ENCODE results near the gene DDOST. TPM values are rescaled to one million over a fixed set of nuclear protein-coding genes. Genes with fewer than 3 reads are reported as not detected.

Gene DDOST
- total RNA-seq, 4 donors from 2014 or later = 86.4 to 126 (median 103) TPM

DNA sequence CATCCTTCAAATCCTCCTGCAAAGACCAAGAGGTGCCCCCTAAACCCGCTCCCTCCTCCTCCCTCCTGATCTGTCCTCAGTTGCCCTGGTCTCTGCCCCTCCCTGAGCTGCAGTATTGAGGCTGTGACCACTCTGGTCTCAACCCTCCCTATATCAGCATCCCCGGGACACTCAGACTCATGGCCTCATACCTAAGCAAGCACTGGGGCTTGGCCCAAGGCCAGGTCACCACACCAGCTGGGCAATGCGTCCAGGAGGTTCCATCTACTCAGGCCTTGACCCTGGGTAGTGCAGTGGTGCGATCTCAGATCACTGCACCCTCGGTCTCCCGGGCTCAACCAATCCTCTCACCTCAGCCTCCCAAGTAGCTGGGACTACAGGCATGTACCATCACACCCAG, 46.9 kb upstream of the DDOST start:
- intact Hi-C loops (cut with DNase I) = no loop called here
- Histone ChIP-seq H3K4me3 (no peak overlapping the region), H3K4me1 (no peaks in the 10 kb centered on the region), H3K27me3 (peaks cover 0 to 32% (median 0%) of the 10 kb centered on the region in 4 donors), H3K36me3 (no peaks in the 10 kb centered on the region), H3K9me3 (no peaks in the 10 kb centered on the region), H3K27ac (replicated peaks in 1 of 4) (no peak overlapping the region)
- WGBS = 75% methylated on average over 2 of the region's 6 CpGs
- DNase-seq (ENCODE audit: extremely low spot score) = no peak
- TF ChIP-seq, protein P1, sequence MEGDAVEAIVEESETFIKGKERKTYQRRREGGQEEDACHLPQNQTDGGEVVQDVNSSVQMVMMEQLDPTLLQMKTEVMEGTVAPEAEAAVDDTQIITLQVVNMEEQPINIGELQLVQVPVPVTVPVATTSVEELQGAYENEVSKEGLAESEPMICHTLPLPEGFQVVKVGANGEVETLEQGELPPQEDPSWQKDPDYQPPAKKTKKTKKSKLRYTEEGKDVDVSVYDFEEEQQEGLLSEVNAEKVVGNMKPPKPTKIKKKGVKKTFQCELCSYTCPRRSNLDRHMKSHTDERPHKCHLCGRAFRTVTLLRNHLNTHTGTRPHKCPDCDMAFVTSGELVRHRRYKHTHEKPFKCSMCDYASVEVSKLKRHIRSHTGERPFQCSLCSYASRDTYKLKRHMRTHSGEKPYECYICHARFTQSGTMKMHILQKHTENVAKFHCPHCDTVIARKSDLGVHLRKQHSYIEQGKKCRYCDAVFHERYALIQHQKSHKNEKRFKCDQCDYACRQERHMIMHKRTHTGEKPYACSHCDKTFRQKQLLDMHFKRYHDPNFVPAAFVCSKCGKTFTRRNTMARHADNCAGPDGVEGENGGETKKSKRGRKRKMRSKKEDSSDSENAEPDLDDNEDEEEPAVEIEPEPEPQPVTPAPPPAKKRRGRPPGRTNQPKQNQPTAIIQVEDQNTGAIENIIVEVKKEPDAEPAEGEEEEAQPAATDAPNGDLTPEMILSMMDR (IDR thresholded peaks at IDR 0.05) = no peak
- TF ChIP-seq POLR2AphosphoS5 (IDR thresholded peaks at IDR 0.05) = no peak
- TF ChIP-seq POLR2A (IDR thresholded peaks at IDR 0.05; ENCODE audit: low read depth) = no peak
- no peak for TF ChIP-seq EP300 (IDR thresholded peaks at IDR 0.05)

DNA sequence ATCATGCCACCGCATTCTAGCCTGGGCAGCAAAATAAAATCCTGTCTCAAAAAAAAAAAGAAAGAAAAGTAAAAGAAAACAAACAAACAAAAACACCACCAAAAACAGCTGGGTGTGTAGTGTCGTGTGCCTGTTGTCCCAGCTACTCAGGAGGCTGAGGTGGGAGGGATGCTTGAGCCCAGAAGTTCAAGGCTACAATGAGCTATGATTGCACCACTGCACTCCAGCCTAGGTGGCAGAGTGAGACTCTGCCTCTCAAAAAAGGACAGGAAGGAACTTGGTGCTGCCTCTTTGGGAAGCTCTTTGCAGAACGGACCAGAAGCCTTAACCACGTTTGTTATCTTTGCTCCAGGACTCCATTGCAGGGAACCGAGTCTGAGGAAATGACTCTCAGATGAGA, 45.7 kb upstream of the DDOST start:
- H3K4me1 ChIP-seq = no peaks in the 10 kb centered on the region
- intact Hi-C loops (cut with DNase I) = no loop called here
- H3K27ac ChIP-seq (replicated peaks in 1 of 4) = no peak overlapping the region
- 63% methylated on average over 5 of the region's 5 CpGs for WGBS
- H3K27me3 ChIP-seq = peaks cover 0 to 27% (median 0%) of the 10 kb centered on the region in 4 donors
- no peaks in the 10 kb centered on the region for H3K9me3 ChIP-seq
- DNase-seq (ENCODE audit: extremely low spot score) = no peak
- no peaks in the 10 kb centered on the region for H3K36me3 ChIP-seq
- TF ChIP-seq, protein P1 (IDR thresholded peaks at IDR 0.05) = no peak
- TF ChIP-seq POLR2A (IDR thresholded peaks at IDR 0.05; ENCODE audit: low read depth) (no peak), POLR2AphosphoS5 (IDR thresholded peaks at IDR 0.05) (no peak), EP300 (IDR thresholded peaks at IDR 0.05) (no peak)
- H3K4me3 ChIP-seq = no peak overlapping the region

DNA sequence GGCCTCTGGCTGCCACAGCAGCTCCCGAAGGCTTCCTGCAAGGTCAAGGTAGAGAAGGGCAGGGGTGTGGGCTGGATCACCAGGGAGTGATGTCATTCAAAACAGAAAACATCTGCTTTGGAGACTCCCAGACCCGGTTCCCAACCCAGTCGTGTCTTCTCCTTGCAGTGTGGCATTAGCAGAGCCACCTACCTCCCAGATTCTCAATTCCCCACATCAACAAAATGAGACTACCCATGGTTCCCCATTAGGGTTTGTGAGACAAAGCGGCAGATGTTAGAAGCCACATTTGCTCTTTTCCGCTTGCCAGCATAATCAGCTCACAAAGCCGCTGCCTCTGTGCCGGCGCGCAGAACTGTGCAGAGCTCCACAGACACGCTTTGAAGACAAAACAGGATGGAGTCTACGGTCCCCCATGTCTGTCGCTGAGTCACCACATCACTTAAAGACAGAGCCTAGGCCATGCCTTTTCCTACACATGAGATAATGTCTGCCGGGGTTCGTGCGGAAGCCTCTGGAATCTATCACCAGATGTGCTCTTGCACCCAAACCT, 44.1 kb upstream of the DDOST start:
- Histone ChIP-seq H3K4me3 (no peak overlapping the region), H3K36me3 (no peaks in the 10 kb centered on the region), H3K27me3 (peaks cover 0 to 13% (median 0%) of the 10 kb centered on the region in 4 donors), H3K4me1 (no peaks in the 10 kb centered on the region), H3K9me3 (no peaks in the 10 kb centered on the region), H3K27ac (replicated peaks in 1 of 4) (no peak overlapping the region)
- intact Hi-C loops (cut with DNase I) = no loop called here
- TF ChIP-seq, protein P1 (IDR thresholded peaks at IDR 0.05) = no peak
- TF ChIP-seq POLR2AphosphoS5 (IDR thresholded peaks at IDR 0.05) (no peak), POLR2A (IDR thresholded peaks at IDR 0.05; ENCODE audit: low read depth) (no peak), EP300 (IDR thresholded peaks at IDR 0.05) (no peak)
- 88% methylated on average over 15 of the region's 15 CpGs for WGBS
- DNase-seq (ENCODE audit: extremely low spot score) = no peak

DNA sequence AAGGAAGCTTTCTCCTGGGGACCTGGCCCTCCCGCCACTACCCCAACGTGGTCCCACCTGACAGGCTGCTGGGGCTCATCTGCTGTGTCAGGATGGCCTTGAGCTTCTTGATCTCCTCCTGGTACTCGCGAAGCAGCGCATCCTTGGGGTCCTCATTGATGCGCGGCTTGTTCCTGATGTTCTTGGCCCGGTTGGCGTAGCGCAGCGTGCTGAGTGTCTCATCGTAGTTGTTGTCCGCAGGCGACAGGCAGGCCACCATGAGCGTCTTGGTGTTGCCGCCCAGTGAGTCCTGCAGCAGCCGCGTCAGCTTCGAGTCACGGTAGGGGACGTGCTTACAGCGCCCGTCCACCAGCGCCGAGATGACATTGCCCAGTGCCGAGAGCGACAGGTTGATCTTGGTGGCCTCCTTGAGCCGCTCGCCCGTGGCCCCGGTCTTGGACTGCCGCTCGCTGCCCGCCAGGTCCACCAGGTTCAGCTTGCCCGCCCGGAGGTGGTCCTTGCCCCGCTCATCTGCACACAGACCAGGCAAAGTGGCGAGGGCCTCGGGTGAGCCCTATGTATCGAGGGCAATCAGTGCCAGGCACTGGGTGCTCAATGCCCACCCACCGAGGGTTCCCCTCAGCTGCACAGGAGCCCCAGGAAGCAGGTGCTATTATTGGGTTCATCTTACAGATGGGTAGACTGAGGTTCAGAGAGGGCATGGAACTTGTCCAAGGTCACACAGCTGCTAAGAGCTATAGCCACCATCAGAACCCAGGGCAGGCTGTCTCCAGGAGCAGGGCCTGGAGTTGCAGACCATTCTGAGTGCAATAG, 43.4 kb upstream of the DDOST start:
- Histone ChIP-seq H3K27me3 (peaks cover 0 to 6% (median 0%) of the 10 kb centered on the region in 4 donors), H3K36me3 (no peaks in the 10 kb centered on the region), H3K9me3 (no peaks in the 10 kb centered on the region), H3K4me3 (no peak overlapping the region), H3K4me1 (no peaks in the 10 kb centered on the region), H3K27ac (replicated peaks in 1 of 4) (no peak overlapping the region)
- 90% methylated on average over 21 of the region's 41 CpGs for WGBS
- intact Hi-C loops (cut with DNase I) = no loop called here
- no peak for TF ChIP-seq POLR2AphosphoS5 (IDR thresholded peaks at IDR 0.05)
- no peak for TF ChIP-seq POLR2A (IDR thresholded peaks at IDR 0.05; ENCODE audit: low read depth)
- no peak for DNase-seq (ENCODE audit: extremely low spot score)

DNA sequence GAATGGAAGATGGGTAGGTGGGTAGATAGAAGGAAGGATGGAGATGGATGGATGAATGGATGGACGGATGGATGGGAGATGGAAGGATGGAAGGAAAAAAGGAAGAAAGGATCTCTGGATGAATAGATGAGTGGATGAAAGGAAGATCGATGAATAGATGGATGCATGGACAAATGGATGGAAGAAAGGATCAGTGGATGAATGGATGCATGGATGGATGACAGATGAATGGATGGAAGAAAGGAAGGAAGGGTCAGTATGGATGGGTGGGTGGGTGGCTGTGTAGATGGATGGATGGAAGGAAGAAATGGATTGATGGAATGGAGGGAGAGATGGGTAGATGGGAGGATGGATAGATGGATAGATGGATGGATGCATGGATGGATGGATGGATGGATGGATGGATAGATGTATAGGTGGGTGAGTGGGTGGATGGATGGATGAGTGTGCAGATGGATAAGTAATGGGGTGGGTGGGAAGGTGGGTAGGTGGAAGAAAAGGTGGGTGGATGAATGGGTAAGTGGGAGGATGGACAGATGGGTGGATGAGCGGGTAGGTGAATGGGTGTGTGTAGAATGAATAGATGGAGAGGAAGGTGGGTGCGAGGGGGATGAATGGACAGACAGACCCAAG, 42.1 kb upstream of the DDOST start:
- Histone ChIP-seq H3K4me1 (peaks cover 0 to 10% (median 7%) of the 10 kb centered on the region in 4 donors), H3K27me3 (no peaks in the 10 kb centered on the region), H3K4me3 (no peak overlapping the region), H3K36me3 (no peaks in the 10 kb centered on the region), H3K9me3 (no peaks in the 10 kb centered on the region), H3K27ac (replicated peaks in 1 of 4) (no peak overlapping the region)
- intact Hi-C loops (cut with DNase I) = no loop called here
- no peak for DNase-seq (ENCODE audit: extremely low spot score)
- TF ChIP-seq EP300 (IDR thresholded peaks at IDR 0.05) (no peak), POLR2A (IDR thresholded peaks at IDR 0.05; ENCODE audit: low read depth) (no peak), POLR2AphosphoS5 (IDR thresholded peaks at IDR 0.05) (no peak)
- TF ChIP-seq, protein P1 (IDR thresholded peaks at IDR 0.05) = no peak
- 89% methylated on average over 4 of the region's 4 CpGs for WGBS
